T47D (cell line): ENCODE data around the gene MYH10.
"Not testable (repeated sequence)": the region's sequence is repeated elsewhere in the genome, so short reads cannot be mapped to it uniquely, and the experiment has no call there.

Source experiments
- DNase-seq, 2 experiments: peaks; one replicate each; pipeline versions ENCODE4 v3.0.0 to v3.0.0-alpha.2; 2011 to 2012; ENCODE audit warnings: low read depth in 1 of 2, low spot score in 1 of 2
- JUND ChIP-seq: IDR thresholded peaks from 2 replicates; pipeline ENCODE4 v1.6.1; 2012; ENCODE audit warnings: low read depth
- in situ Hi-C: cut with HindIII; loops from 2 replicates; pipeline ENCODE4 v1.10.0; 2016; ENCODE audit warnings: low sequenced_read_pairs, low pct_unique_long_range_greater_than_20kb

Gene MYH10

GRCh38 chr17:8557176-8557806 lies 73.2 kb downstream of the MYH10 start:
- no peak for TF ChIP-seq JUND
- no peak for DNase-seq
- in situ Hi-C loops = no loop called here

- in situ Hi-C loops = no loop called here
- no peak for DNase-seq
- TF ChIP-seq JUND = no peak
These were observed 74.5 kb downstream of the MYH10 start for GRCh38 chr17:8556074-8556473.

GRCh38 chr17:8555062-8555461 lies 75.5 kb downstream of the MYH10 start:
- in situ Hi-C loops = no loop called here
- TF ChIP-seq JUND = no peak
- no peak for DNase-seq

- no peak for TF ChIP-seq JUND
- in situ Hi-C loops = no loop called here
- DNase-seq = no peak
These were observed 77.8 kb downstream of the MYH10 start for GRCh38 chr17:8552577-8553320.

- in situ Hi-C loops = no loop called here
- peak in 1 of 2 experiments; percentile 44 for DNase-seq
- no peak for TF ChIP-seq JUND
These were observed 87.7 kb downstream of the MYH10 start for GRCh38 chr17:8542599-8543502.

- in situ Hi-C loops, DNase-seq: not testable (repeated sequence)
These were observed 90.5 kb downstream of the MYH10 start for GRCh38 chr17:8539976-8540375.

- DNase-seq = no peak
- TF ChIP-seq JUND = no peak
- in situ Hi-C loops = no loop called here
These were observed 92.8 kb downstream of the MYH10 start for GRCh38 chr17:8537734-8538133.

- in situ Hi-C loops = no loop called here
- DNase-seq = no peak
- TF ChIP-seq JUND = no peak
These were observed 95.9 kb downstream of the MYH10 start for GRCh38 chr17:8534498-8535188.

GRCh38 chr17:8532021-8532420 lies 98.5 kb downstream of the MYH10 start:
- in situ Hi-C loops = no loop called here
- no peak for DNase-seq
- TF ChIP-seq JUND = no peak

- TF ChIP-seq JUND = no peak
- no peak for DNase-seq
- in situ Hi-C loops = no loop called here
These were observed 107.9 kb downstream of the MYH10 start for GRCh38 chr17:8522577-8522976.

- in situ Hi-C loops = no loop called here
- no peak for DNase-seq
- no peak for TF ChIP-seq JUND
These were observed 109.5 kb downstream of the MYH10 start for GRCh38 chr17:8520981-8521380.

GRCh38 chr17:8518850-8519249 lies 111.7 kb downstream of the MYH10 start:
- in situ Hi-C loops = no loop called here
- no peak for DNase-seq
- no peak for TF ChIP-seq JUND

GRCh38 chr17:8518326-8518725 lies 112.2 kb downstream of the MYH10 start:
- TF ChIP-seq JUND = no peak
- no peak for DNase-seq
- in situ Hi-C loops = no loop called here
